ENCODE measurements around the gene ABHD14A.

The ABHD14A gene

DNA sequence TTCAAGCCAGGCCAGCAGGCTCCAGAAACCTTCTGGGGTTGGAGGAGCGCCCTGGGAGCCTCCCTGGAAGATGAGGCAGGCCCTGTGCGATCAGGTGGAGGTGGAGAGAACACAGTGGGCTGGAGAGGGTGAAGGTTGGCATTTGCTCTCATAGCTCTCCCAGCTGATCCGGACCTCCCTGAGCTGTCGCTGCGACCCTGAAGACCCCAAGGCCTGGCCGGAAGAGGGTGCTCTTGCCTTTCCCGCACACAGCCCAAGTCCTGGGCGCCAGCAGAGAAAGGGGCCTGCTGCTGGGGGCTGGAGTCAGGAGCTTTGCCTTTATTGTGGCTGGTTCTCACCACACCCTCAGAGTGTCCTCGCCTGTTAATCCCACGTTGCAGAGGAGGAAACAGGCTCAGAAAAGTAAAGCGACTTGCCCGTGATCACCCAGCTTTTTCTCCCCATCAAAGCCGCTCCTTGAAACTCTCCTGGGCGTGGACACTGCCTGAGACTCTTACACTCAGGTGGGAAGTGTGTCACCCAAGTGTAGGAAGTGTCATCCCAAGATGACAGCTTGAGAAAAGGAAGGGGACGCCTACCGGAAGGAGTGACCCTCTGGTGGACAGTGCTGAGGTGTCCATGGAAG lies 29.4 kb downstream of the ABHD14A start:
- H3K36me3 ChIP-seq (ENCODE audit: control insufficient read depth in 1 of 2, insufficient read depth in 2 of 2, low read depth in 1 of 2, low read length in 2 of 2) = no peaks in the 10 kb centered on the region
- H3K18ac ChIP-seq (ENCODE audit: low read depth in 1 of 2, low read length in 2 of 2) = no peak overlapping the region
- H3K9me3 ChIP-seq (ENCODE audit: control insufficient read depth, low read length) = no peaks in the 10 kb centered on the region
- no peak overlapping the region for H3K4me3 ChIP-seq (ENCODE audit: insufficient read depth in 1 of 2, low read depth in 1 of 2, low read length in 2 of 2)
- no peak overlapping the region for H3K14ac ChIP-seq (ENCODE audit: low read length in 2 of 2)
- H3K27ac ChIP-seq (ENCODE audit: low read length, poor library complexity, severe bottlenecking) = no peak overlapping the region
- no peak overlapping the region for H3K23ac ChIP-seq (ENCODE audit: low read length in 2 of 2)
- H3K4me1 ChIP-seq (ENCODE audit: control insufficient read depth, insufficient read depth, low read depth, low read length) = peaks cover 17% of the 10 kb centered on the region
- no peak overlapping the region for H2AFZ ChIP-seq (ENCODE audit: low read depth, low read length)
- H4K91ac ChIP-seq (ENCODE audit: low read length) = no peak overlapping the region
- H3K4ac ChIP-seq (ENCODE audit: low read depth in 1 of 2, low read length in 2 of 2) = no peak overlapping the region
- peak overlapping the region; percentile 19 for H4K8ac ChIP-seq (ENCODE audit: low read length)
- no peak overlapping the region for H3K4me2 ChIP-seq (ENCODE audit: low read length, poor library complexity, severe bottlenecking)
- H2BK12ac ChIP-seq (ENCODE audit: low read length in 2 of 2) = peak overlapping the region; percentile 38 to 95
- H2AK5ac ChIP-seq (ENCODE audit: low read length, severe bottlenecking) = no peak overlapping the region
- H2BK120ac ChIP-seq (ENCODE audit: low read depth, low read length) = no peak overlapping the region
- peaks cover 0 to 32% of the 10 kb centered on the region in 2 experiments for H3K27me3 ChIP-seq (ENCODE audit: control insufficient read depth in 1 of 2, insufficient read depth in 1 of 2, low read length in 2 of 2)
- peak; percentile 60 for DNase-seq
- no peaks in the 10 kb centered on the region for H3K79me1 ChIP-seq (replicated peaks; ENCODE audit: low read length, poor library complexity, severe bottlenecking)
- WGBS = 32% methylated on average over 16 of the region's 16 CpGs
- H2BK5ac ChIP-seq (ENCODE audit: low read depth, low read length, poor library complexity, severe bottlenecking) = no peak overlapping the region
- H2BK15ac ChIP-seq (ENCODE audit: low read depth, poor library complexity, severe bottlenecking) = no peak overlapping the region
- no peak overlapping the region for H3K9ac ChIP-seq (ENCODE audit: low read length)

DNA sequence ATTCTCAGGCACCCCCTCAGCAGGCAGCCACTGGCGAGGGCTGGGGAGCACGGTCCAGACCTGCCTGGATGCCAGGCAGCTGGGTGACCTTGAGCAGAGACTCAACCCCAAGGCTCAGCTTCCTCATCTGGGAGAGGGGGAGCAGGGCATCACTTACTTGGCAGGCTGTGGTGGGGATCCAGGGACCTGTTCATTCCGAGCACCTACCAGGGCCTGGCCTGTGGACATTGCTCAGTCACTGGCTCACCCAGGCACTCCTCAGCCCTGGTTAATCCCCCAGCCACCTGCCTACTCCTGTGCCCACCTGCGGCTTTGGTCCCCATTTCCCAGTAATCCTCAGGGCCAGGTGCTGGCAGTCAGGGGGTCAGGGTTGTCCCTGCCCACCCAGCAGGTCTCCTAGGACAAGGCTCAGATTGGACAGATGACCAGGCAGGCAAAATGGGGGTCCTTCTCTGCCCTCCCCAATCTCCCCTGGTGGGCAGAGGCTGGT lies 30.1 kb downstream of the ABHD14A start:
- Histone ChIP-seq H3K4ac (ENCODE audit: low read depth in 1 of 2, low read length in 2 of 2) (peak overlapping the region; percentile 47 to 75), H2BK12ac (ENCODE audit: low read length in 2 of 2) (peak overlapping the region in 1 of 2 experiments; percentile 95), H3K23ac (ENCODE audit: low read length in 2 of 2) (peak overlapping the region in 1 of 2 experiments; percentile 40), H3K9me3 (ENCODE audit: control insufficient read depth, low read length) (no peaks in the 10 kb centered on the region), H3K4me2 (ENCODE audit: low read length, poor library complexity, severe bottlenecking) (no peak overlapping the region), H3K27me3 (ENCODE audit: control insufficient read depth in 1 of 2, insufficient read depth in 1 of 2, low read length in 2 of 2) (peaks cover 0 to 32% of the 10 kb centered on the region in 2 experiments), H3K4me1 (ENCODE audit: control insufficient read depth, insufficient read depth, low read depth, low read length) (peaks cover 17% of the 10 kb centered on the region), H2BK5ac (ENCODE audit: low read depth, low read length, poor library complexity, severe bottlenecking) (no peak overlapping the region), H3K18ac (ENCODE audit: low read depth in 1 of 2, low read length in 2 of 2) (peak overlapping the region; percentile 14 to 90), H2BK120ac (ENCODE audit: low read depth, low read length) (peak overlapping the region; percentile 59), H3K36me3 (ENCODE audit: control insufficient read depth in 1 of 2, insufficient read depth in 2 of 2, low read depth in 1 of 2, low read length in 2 of 2) (no peaks in the 10 kb centered on the region), H2AK5ac (ENCODE audit: low read length, severe bottlenecking) (peak overlapping the region; percentile 63), H4K8ac (ENCODE audit: low read length) (peak overlapping the region; percentile 74), H3K27ac (ENCODE audit: low read length, poor library complexity, severe bottlenecking) (no peak overlapping the region), H3K14ac (ENCODE audit: low read length in 2 of 2) (peak overlapping the region in 1 of 2 experiments; percentile 80), H3K9ac (ENCODE audit: low read length) (no peak overlapping the region), H2BK15ac (ENCODE audit: low read depth, poor library complexity, severe bottlenecking) (peak overlapping the region; percentile 26), H3K4me3 (ENCODE audit: insufficient read depth in 1 of 2, low read depth in 1 of 2, low read length in 2 of 2) (no peak overlapping the region), H2AFZ (ENCODE audit: low read depth, low read length) (no peak overlapping the region), H4K91ac (ENCODE audit: low read length) (peak overlapping the region; percentile 2), H3K79me1 (replicated peaks; ENCODE audit: low read length, poor library complexity, severe bottlenecking) (no peaks in the 10 kb centered on the region)
- DNase-seq = no peak
- 92% methylated on average over 4 of the region's 4 CpGs for WGBS

DNA sequence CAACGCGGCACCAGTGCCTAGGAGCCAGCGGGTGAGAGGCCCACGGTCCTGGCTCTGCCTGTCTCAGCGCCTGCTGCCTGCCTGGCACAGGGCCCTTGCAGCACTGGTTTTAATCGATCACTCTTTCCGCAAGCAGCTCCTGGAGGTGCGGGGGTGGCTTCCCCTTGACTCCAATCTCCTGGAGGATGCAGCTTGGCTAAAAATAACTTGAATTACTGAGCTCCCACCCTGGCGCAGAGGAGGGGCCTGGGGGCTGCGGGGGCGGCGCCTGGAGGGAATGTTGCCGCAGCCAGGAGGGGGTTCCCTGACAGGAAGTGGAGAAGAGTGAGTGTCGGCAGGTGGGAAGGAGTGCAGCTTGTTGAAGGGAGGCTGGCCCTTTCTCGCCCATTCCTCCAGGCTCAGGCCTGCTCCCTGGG lies 30.7 kb downstream of the ABHD14A start:
- Histone ChIP-seq H3K79me1 (replicated peaks; ENCODE audit: low read length, poor library complexity, severe bottlenecking) (no peaks in the 10 kb centered on the region), H3K23ac (ENCODE audit: low read length in 2 of 2) (no peak overlapping the region), H3K4me2 (ENCODE audit: low read length, poor library complexity, severe bottlenecking) (no peak overlapping the region), H4K91ac (ENCODE audit: low read length) (peak overlapping the region; percentile 2), H3K27ac (ENCODE audit: low read length, poor library complexity, severe bottlenecking) (no peak overlapping the region), H3K9me3 (ENCODE audit: control insufficient read depth, low read length) (no peaks in the 10 kb centered on the region), H3K9ac (ENCODE audit: low read length) (no peak overlapping the region), H3K36me3 (ENCODE audit: control insufficient read depth in 1 of 2, insufficient read depth in 2 of 2, low read depth in 1 of 2, low read length in 2 of 2) (no peaks in the 10 kb centered on the region), H2AFZ (ENCODE audit: low read depth, low read length) (no peak overlapping the region), H2AK5ac (ENCODE audit: low read length, severe bottlenecking) (no peak overlapping the region), H2BK15ac (ENCODE audit: low read depth, poor library complexity, severe bottlenecking) (no peak overlapping the region), H3K4ac (ENCODE audit: low read depth in 1 of 2, low read length in 2 of 2) (peak overlapping the region in 1 of 2 experiments; percentile 47), H3K4me1 (ENCODE audit: control insufficient read depth, insufficient read depth, low read depth, low read length) (peaks cover 17% of the 10 kb centered on the region), H4K8ac (ENCODE audit: low read length) (peak overlapping the region; percentile 74), H2BK12ac (ENCODE audit: low read length in 2 of 2) (peak overlapping the region in 1 of 2 experiments; percentile 95), H3K4me3 (ENCODE audit: insufficient read depth in 1 of 2, low read depth in 1 of 2, low read length in 2 of 2) (no peak overlapping the region), H2BK120ac (ENCODE audit: low read depth, low read length) (peak overlapping the region; percentile 59), H3K14ac (ENCODE audit: low read length in 2 of 2) (peak overlapping the region in 1 of 2 experiments; percentile 80), H3K18ac (ENCODE audit: low read depth in 1 of 2, low read length in 2 of 2) (peak overlapping the region; percentile 7 to 90), H2BK5ac (ENCODE audit: low read depth, low read length, poor library complexity, severe bottlenecking) (no peak overlapping the region), H3K27me3 (ENCODE audit: control insufficient read depth in 1 of 2, insufficient read depth in 1 of 2, low read length in 2 of 2) (peaks cover 0 to 32% of the 10 kb centered on the region in 2 experiments)
- 13% methylated on average over 15 of the region's 15 CpGs for WGBS
- peak; percentile 61 for DNase-seq

GRCh38 chr3:52006017-52006819 lies 31.4 kb downstream of the ABHD14A start:
- no peaks in the 10 kb centered on the region for H3K9me3 ChIP-seq (ENCODE audit: control insufficient read depth, low read length)
- no peak overlapping the region for H2BK5ac ChIP-seq (ENCODE audit: low read depth, low read length, poor library complexity, severe bottlenecking)
- H3K23ac ChIP-seq (ENCODE audit: low read length in 2 of 2) = no peak overlapping the region
- no peak overlapping the region for H4K91ac ChIP-seq (ENCODE audit: low read length)
- H4K8ac ChIP-seq (ENCODE audit: low read length) = peak overlapping the region; percentile 31
- no peak overlapping the region for H3K9ac ChIP-seq (ENCODE audit: low read length)
- DNase-seq = no peak
- H3K79me1 ChIP-seq (replicated peaks; ENCODE audit: low read length, poor library complexity, severe bottlenecking) = no peaks in the 10 kb centered on the region
- H2BK120ac ChIP-seq (ENCODE audit: low read depth, low read length) = no peak overlapping the region
- peak overlapping the region in 1 of 2 experiments; percentile 29 for H3K18ac ChIP-seq (ENCODE audit: low read depth in 1 of 2, low read length in 2 of 2)
- no peak overlapping the region for H3K4me2 ChIP-seq (ENCODE audit: low read length, poor library complexity, severe bottlenecking)
- H3K36me3 ChIP-seq (ENCODE audit: control insufficient read depth in 1 of 2, insufficient read depth in 2 of 2, low read depth in 1 of 2, low read length in 2 of 2) = no peaks in the 10 kb centered on the region
- WGBS = 57% methylated on average over 8 of the region's 8 CpGs
- H2BK12ac ChIP-seq (ENCODE audit: low read length in 2 of 2) = peak overlapping the region in 1 of 2 experiments; percentile 32
- no peak overlapping the region for H2AFZ ChIP-seq (ENCODE audit: low read depth, low read length)
- H3K27me3 ChIP-seq (ENCODE audit: control insufficient read depth in 1 of 2, insufficient read depth in 1 of 2, low read length in 2 of 2) = peaks cover 0 to 34% of the 10 kb centered on the region in 2 experiments
- no peak overlapping the region for H2AK5ac ChIP-seq (ENCODE audit: low read length, severe bottlenecking)
- peaks cover 17% of the 10 kb centered on the region for H3K4me1 ChIP-seq (ENCODE audit: control insufficient read depth, insufficient read depth, low read depth, low read length)
- H3K4ac ChIP-seq (ENCODE audit: low read depth in 1 of 2, low read length in 2 of 2) = no peak overlapping the region
- H3K4me3 ChIP-seq (ENCODE audit: insufficient read depth in 1 of 2, low read depth in 1 of 2, low read length in 2 of 2) = no peak overlapping the region
- no peak overlapping the region for H3K14ac ChIP-seq (ENCODE audit: low read length in 2 of 2)
- H3K27ac ChIP-seq (ENCODE audit: low read length, poor library complexity, severe bottlenecking) = no peak overlapping the region
- no peak overlapping the region for H2BK15ac ChIP-seq (ENCODE audit: low read depth, poor library complexity, severe bottlenecking)

Measured in mesenchymal stem cell (in vitro differentiated cells and primary cell).